T-helper 2 cell treated with Interferon-gamma antibody and Interleukin-4, amounts not matched to agents 5 μg/mL and 100 μg/mL, for 36 hours (primary cell): ENCODE results near the gene SPRY4.
"Not testable (repeated sequence)": the region's sequence is repeated elsewhere in the genome, so short reads cannot be mapped to it uniquely, and the experiment has no call there.

Experiments
- DNase-seq: peaks from one replicate; pipeline ENCODE4 v3.0.0; 2021; ENCODE audit warnings: low spot score
- H3K27ac Mint-ChIP-seq: one replicate; pipeline ENCODE4 v1.8.0; 2021; ENCODE audit warnings: mild to moderate bottlenecking, mixed read lengths
- H3K27me3 Mint-ChIP-seq: one replicate; pipeline ENCODE4 v1.8.0; 2021; ENCODE audit warnings: low read depth, mixed read lengths
- H3K36me3 Mint-ChIP-seq: one replicate; pipeline ENCODE4 v1.8.0; 2021; ENCODE audit warnings: low read depth, mixed read lengths
- H3K4me1 Mint-ChIP-seq: one replicate; pipeline ENCODE4 v1.8.0; 2021; ENCODE audit warnings: low read depth, mixed read lengths
- H3K4me3 Mint-ChIP-seq: one replicate; pipeline ENCODE4 v1.8.0; 2022; ENCODE audit warnings: mild to moderate bottlenecking, moderate library complexity, mixed read lengths
- H3K9me3 Mint-ChIP-seq: one replicate; pipeline ENCODE4 v1.8.0; 2021; ENCODE audit warnings: mixed read lengths

Gene SPRY4

DNA sequence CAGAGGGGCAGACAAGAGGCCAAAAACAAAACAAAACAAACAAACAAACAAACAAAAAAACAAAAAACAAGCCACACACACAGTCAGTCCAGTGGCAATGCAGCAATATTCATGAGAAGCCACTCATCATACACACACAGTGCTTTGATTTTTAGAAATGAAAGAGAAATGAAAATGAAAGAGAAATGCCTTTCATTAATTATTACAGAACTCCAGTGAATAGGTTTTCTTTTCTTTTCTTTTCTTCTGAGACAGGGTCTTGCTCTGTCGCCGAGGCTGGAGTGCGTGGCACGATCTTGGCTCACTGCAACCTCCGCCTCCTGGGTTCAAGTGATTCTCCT lies 36.9 kb downstream of the SPRY4 start:
- no peaks in the 10 kb centered on the region for H3K4me1 Mint-ChIP-seq
- no peaks in the 10 kb centered on the region for H3K36me3 Mint-ChIP-seq
- no peak for DNase-seq
- H3K4me3 Mint-ChIP-seq, result no peak overlapping the region
- H3K27me3 Mint-ChIP-seq, result peaks cover 2% of the 10 kb centered on the region
- no peak overlapping the region for H3K27ac Mint-ChIP-seq
- no peaks in the 10 kb centered on the region for H3K9me3 Mint-ChIP-seq

DNA sequence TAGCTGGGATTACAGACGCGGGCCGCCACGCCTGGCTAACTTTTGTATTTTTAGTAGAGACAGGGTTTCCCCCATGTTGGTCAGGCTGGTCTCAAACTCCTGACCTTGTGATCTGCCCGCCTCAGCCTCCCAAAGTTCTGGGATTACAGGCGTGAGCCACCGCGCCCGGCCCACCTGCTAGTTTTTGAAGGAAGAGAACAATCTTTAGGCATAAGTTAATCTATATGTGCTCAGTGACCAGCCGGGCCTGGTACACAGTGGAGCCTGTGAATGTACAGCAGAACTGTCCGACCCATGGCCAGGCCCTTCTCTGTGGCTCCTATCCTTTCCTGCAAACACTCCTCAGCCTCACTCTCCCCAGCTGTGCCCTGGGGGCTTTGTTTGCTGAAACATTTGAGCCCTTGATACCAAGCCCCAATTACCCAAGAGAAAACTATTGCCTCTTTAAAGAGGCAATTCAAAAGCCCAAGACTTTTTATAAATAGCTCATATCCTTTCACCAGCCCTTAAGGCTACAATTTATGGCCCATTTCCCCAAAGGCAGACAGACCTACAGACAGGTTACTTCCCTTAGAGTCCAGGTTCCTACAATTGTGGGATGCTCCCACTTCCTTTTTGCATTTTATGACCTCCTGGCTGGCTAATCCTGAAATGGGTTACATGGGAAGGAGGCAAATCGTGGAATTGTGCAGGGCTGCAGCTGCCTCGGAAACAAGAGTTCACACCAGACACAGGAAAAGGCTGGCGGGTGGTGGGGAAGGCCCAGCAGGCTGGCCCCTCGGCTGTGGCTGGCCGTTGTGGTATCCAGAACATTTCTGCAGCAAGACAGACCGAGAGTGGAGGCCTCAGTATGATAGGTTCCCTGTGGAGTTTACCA lies 37.5 kb downstream of the SPRY4 start:
- Mint-ChIP-seq H3K4me1 (no peaks in the 10 kb centered on the region), H3K9me3 (no peaks in the 10 kb centered on the region), H3K36me3 (no peaks in the 10 kb centered on the region), H3K27me3 (peaks cover 2% of the 10 kb centered on the region), H3K4me3 (no peak overlapping the region), H3K27ac (no peak overlapping the region)
- no peak for DNase-seq

GRCh38 chr5:142286111-142286510 lies 38.7 kb downstream of the SPRY4 start:
- H3K36me3 Mint-ChIP-seq, result no peaks in the 10 kb centered on the region
- H3K4me1 Mint-ChIP-seq, result no peaks in the 10 kb centered on the region
- no peak overlapping the region for H3K27ac Mint-ChIP-seq

DNA sequence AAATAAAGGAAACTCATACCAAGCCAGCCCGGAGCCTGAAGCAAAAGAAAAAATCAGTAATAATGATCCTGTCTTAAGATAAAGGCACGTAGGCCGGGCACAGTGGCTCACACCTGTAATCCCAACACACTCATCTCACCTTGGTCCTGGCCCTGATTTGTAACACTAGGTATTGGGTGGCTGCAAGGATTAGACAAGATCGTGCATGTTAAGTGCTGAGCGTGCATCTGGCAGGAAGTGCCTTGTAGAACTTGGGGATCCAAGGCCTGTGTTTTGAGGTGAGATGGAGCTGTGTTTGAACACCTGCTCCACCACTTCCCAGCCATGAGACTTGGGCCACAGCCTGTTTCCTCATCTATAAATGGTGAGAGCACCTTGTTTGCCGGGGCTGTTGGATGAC lies 41.5 kb downstream of the SPRY4 start:
- H3K4me1 Mint-ChIP-seq, result no peaks in the 10 kb centered on the region
- no peak overlapping the region for H3K4me3 Mint-ChIP-seq
- H3K27me3 Mint-ChIP-seq, result no peaks in the 10 kb centered on the region
- H3K36me3 Mint-ChIP-seq, result no peaks in the 10 kb centered on the region
- no peak overlapping the region for H3K27ac Mint-ChIP-seq
- no peaks in the 10 kb centered on the region for H3K9me3 Mint-ChIP-seq
- DNase-seq, result no peak

More at GRCh38 chr5:142286111-142286510, 38.7 kb downstream of the SPRY4 start:
- Mint-ChIP-seq H3K9me3 (no peaks in the 10 kb centered on the region), H3K4me3 (no peak overlapping the region), H3K27me3 (no peaks in the 10 kb centered on the region)
- no peak for DNase-seq

DNA sequence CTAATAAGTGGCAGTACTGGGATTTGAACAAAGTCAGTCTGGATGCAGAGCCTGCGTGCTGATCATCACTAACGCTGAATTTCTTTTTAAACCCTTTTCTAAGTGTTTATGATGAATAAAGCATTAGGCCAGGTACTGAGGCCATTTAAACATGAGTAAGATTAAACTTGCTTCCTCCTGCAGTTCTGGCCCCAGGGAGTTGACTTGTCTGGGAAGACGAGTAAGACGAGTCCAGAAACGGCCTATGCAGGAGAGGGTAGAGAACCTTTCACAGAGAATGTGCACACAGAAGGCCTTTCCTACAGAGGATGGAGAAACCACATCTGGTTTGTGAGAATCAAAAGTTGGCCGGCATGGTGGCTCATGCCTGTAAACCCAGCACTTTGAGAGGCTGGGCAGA lies 42.9 kb downstream of the SPRY4 start:
- H3K27ac Mint-ChIP-seq, result no peak overlapping the region
- H3K36me3 Mint-ChIP-seq, result no peaks in the 10 kb centered on the region
- H3K4me3 Mint-ChIP-seq, result no peak overlapping the region
- H3K9me3 Mint-ChIP-seq, result no peaks in the 10 kb centered on the region
- no peak for DNase-seq
- peaks cover 4% of the 10 kb centered on the region for H3K27me3 Mint-ChIP-seq
- H3K4me1 Mint-ChIP-seq, result no peaks in the 10 kb centered on the region

DNA sequence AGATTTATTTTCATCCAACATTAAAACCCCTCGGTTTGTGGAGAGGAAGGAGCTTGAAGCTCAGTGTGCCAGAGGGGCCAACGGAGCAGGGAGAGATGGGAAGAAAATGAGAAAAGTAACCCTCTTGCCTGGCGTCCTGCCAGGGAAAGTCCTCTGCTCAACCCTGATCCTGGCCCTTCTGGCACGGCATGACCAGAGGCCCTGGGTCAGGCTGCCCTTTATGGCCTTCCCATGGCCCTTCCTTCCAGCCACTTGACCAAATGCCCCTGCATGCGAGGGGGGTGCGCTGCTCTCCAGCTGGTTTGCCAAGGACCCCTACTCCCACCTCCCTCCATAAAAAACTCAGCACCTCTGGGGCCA lies 43.8 kb downstream of the SPRY4 start:
- peaks cover 4% of the 10 kb centered on the region for H3K27me3 Mint-ChIP-seq
- no peak overlapping the region for H3K27ac Mint-ChIP-seq
- no peak overlapping the region for H3K4me3 Mint-ChIP-seq
- no peaks in the 10 kb centered on the region for H3K36me3 Mint-ChIP-seq
- H3K4me1 Mint-ChIP-seq, result no peaks in the 10 kb centered on the region
- no peak for DNase-seq
- H3K9me3 Mint-ChIP-seq, result no peaks in the 10 kb centered on the region

DNA sequence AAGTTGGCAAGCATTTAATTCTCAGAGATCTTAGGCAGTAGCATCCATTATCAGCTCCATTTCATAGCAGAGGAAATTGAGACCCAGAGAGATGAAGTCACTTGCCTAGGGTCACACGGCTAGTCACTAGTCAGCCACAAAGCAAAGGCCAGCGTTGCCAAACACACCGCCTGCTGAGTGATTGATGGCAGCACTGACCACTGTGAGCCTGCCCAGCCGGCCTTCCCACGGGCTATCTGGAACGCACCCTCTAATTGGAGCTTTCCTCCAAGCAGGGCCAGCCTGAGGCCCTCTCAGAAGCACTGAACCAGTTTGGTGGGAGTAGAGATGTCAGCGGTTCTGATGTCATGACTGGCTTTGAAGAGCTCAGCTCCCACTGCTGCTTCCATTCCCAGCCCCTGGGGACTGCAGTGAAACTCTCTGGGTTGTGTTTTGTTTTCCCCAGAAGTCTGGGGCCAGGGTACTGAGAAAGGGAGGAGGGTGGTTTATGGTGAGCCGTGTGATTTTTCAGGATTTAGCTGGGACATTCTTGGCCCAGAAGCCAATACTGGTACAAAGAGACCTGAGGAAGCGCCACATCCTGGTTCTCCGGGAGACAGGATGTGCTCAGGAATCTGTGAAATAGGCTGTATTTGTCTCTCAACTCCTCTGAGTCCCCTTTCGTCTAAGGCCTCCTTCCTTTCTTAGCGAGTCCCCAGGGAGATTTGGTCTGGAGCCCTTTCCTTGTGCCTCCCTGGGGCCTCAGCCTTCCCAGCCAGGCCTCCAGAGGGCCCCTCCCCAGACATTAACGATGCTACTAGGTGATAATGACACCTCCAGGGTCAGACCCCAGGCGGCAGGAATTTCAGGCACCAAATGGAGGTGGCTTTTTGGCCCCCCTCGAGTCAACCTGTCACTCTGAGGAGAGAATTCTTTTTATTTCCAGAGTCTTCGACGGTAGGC lies 44.5 kb downstream of the SPRY4 start:
- peaks cover 4% of the 10 kb centered on the region for H3K27me3 Mint-ChIP-seq

GRCh38 chr5:142278627-142279026 lies 46.2 kb downstream of the SPRY4 start:
- H3K27me3 Mint-ChIP-seq, result peaks cover 4% of the 10 kb centered on the region

More for the DNA sequence above, 44.5 kb downstream of the SPRY4 start:
- no peak for DNase-seq
- Mint-ChIP-seq H3K36me3 (no peaks in the 10 kb centered on the region), H3K4me1 (no peaks in the 10 kb centered on the region), H3K4me3 (no peak overlapping the region), H3K27ac (no peak overlapping the region), H3K9me3 (no peaks in the 10 kb centered on the region)

DNA sequence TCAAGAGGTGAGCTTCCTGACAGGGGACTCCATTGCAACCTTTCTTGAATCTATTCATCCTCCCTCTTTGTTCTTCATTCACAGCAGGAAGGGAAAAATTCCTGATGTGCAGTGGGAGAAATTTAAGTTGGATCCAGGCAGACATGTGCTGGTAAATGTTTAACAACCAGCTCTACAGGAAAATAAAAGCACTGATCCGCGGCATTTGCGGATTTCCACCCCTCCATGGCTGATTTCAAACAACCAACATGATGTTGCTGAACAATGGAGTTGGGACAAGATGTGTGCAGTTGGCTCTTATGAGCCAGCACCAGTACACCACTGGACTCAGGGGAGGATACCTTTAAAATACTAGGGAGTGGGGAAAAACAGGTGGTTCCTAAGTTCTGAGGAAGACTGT lies 47.0 kb downstream of the SPRY4 start:
- H3K4me3 Mint-ChIP-seq, result no peak overlapping the region

More at GRCh38 chr5:142278627-142279026, 46.2 kb downstream of the SPRY4 start:
- no peaks in the 10 kb centered on the region for H3K36me3 Mint-ChIP-seq
- H3K4me1 Mint-ChIP-seq, result no peaks in the 10 kb centered on the region
- no peak overlapping the region for H3K4me3 Mint-ChIP-seq
- no peak for DNase-seq
- H3K9me3 Mint-ChIP-seq, result no peaks in the 10 kb centered on the region
- H3K27ac Mint-ChIP-seq, result no peak overlapping the region

DNA sequence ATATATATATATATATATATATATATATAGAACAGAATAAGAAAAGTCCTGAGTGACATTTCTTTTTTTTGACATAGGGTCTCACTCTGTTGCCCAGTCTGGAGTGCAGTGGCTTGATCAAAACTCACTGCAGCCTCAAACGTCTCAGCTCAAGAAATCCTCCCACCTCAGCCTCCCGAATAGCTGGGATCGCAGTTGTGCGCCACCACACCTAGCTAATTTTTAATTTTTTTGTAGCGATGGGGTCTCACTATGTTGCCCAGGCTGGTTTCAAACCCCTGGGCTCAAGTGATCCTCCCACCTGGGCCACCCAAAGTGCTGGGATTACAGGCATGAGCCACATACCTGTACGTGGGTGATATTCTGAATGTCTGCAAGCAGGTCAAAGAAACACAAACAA lies 48.3 kb downstream of the SPRY4 start:
- no peak overlapping the region for H3K27ac Mint-ChIP-seq
- no peaks in the 10 kb centered on the region for H3K36me3 Mint-ChIP-seq
- H3K27me3 Mint-ChIP-seq, result peaks cover 4% of the 10 kb centered on the region
- no peak overlapping the region for H3K4me3 Mint-ChIP-seq
- H3K4me1 Mint-ChIP-seq, result no peaks in the 10 kb centered on the region
- DNase-seq, result no peak
- no peaks in the 10 kb centered on the region for H3K9me3 Mint-ChIP-seq

More for the DNA sequence above, 47.0 kb downstream of the SPRY4 start:
- Mint-ChIP-seq H3K9me3 (no peaks in the 10 kb centered on the region), H3K27ac (no peak overlapping the region), H3K27me3 (peaks cover 4% of the 10 kb centered on the region), H3K36me3 (no peaks in the 10 kb centered on the region), H3K4me1 (no peaks in the 10 kb centered on the region)
- no peak for DNase-seq

DNA sequence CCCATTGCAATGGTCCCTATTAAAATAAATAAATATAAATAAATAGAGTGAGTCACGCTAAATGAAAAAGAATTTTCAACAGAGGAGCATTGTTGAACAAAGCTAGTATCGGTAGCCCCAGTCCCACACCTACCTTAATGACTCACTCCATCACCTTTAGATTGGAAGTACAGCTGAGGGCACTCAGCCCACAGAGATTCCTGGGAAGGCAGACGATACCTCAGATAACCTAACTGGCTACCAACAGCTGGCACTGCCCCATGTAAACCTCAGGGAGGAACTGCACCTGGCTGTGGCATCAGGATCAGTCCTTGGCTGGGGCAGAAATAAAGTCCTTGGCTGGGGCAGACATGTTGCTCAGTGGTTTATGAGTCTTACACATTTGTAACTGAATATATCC lies 49.3 kb downstream of the SPRY4 start:
- Mint-ChIP-seq H3K27ac (no peak overlapping the region), H3K9me3 (no peaks in the 10 kb centered on the region), H3K27me3 (peaks cover 5% of the 10 kb centered on the region), H3K4me1 (no peaks in the 10 kb centered on the region), H3K36me3 (no peaks in the 10 kb centered on the region), H3K4me3 (no peak overlapping the region)
- DNase-seq, result no peak

DNA sequence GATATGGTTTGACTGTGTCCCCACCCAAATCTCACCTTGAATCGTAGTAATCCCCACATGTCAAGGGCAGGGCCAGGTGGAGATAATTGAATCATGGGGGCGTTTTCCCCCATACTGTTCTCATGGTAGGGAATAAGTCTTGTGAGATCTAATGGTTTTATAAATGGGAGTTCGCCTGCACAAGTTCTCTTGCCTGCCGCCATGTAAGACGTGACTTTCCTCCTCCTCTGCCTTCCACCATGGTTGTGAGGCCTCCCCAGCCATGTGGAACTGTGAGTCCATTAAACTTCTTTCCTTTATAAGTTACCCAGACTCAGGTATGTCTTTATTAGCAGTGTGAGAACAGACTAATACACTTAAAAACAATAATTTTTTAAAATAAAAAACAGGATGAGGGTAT lies 52.2 kb downstream of the SPRY4 start:
- H3K27ac Mint-ChIP-seq, H3K4me3 Mint-ChIP-seq, H3K9me3 Mint-ChIP-seq, H3K27me3 Mint-ChIP-seq, H3K4me1 Mint-ChIP-seq, H3K36me3 Mint-ChIP-seq, DNase-seq: not testable (repeated sequence)

GRCh38 chr5:142264084-142264483 lies 60.7 kb downstream of the SPRY4 start:
- H3K9me3 Mint-ChIP-seq, H3K4me1 Mint-ChIP-seq: not testable (repeated sequence)

DNA sequence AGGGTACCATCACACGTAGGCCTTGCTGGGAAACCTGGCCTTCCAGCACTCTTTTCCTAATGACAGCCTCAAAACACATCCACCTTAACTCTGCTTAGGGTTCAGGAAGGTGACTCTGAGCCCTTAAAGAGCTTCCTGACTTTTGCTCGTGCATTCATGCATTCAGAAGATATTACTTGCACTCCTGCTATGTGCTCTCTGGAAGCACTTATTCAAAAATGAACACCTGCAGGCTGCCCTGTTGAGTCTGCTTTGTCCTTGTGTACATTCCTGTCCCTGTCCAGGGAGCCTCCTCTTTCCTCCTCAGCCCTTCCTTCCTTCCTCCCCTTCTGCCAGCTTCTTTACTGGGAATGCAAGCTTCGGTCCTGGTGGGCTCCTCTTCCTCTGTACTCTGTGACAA lies 61.5 kb downstream of the SPRY4 start:
- H3K27ac Mint-ChIP-seq, result no peak overlapping the region
- no peaks in the 10 kb centered on the region for H3K9me3 Mint-ChIP-seq
- no peak for DNase-seq
- no peaks in the 10 kb centered on the region for H3K4me1 Mint-ChIP-seq
- peaks cover 10% of the 10 kb centered on the region for H3K27me3 Mint-ChIP-seq
- no peak overlapping the region for H3K4me3 Mint-ChIP-seq
- H3K36me3 Mint-ChIP-seq, result no peaks in the 10 kb centered on the region

More at GRCh38 chr5:142264084-142264483, 60.7 kb downstream of the SPRY4 start:
- H3K27me3 Mint-ChIP-seq, H3K4me3 Mint-ChIP-seq, H3K27ac Mint-ChIP-seq, DNase-seq, H3K36me3 Mint-ChIP-seq: not testable (repeated sequence)
